Testis (tissue), 3 donors: ENCODE data around the gene PDE4B. TPM values are rescaled to one million over a fixed set of nuclear protein-coding genes. Genes with fewer than 3 reads are reported as not detected.
A peak's percentile ranks its signal among the peaks of the same experiment; 100 is the strongest.

Experiments
- DNase-seq: peaks from one replicate; pipeline ENCODE4 v3.0.0-alpha.2; 2019
- H3K27ac ChIP-seq, 2 donors: fragments of 200-600 bp; sonication (generic); one replicate each; pipeline ENCODE4 v1.5.1; 2019
- H3K27me3 ChIP-seq: fragments of 200-600 bp; sonication (generic); one replicate; pipeline ENCODE4 v1.5.1; 2019
- H3K36me3 ChIP-seq: fragments of 200-600 bp; sonication (generic); one replicate; pipeline ENCODE4 v1.5.1; 2017; ENCODE audit warnings: low read depth; ENCODE audit errors: missing control alignments
- H3K4me1 ChIP-seq: fragments of 200-600 bp; sonication (generic); one replicate; pipeline ENCODE4 v1.5.1; 2019
- H3K4me3 ChIP-seq, 2 donors: fragments of 200-600 bp; sonication (generic); one replicate each; pipeline ENCODE4 v1.5.1; 2017 to 2019
- H3K9me3 ChIP-seq: fragments of 200-600 bp; sonication (generic); one replicate; pipeline ENCODE4 v1.5.1; 2017
- CTCF ChIP-seq, 3 experiments: fragments of 450-650 bp in 2 of 3; fragments of 200-600 bp in 1 of 3; sonication (generic) in 1 of 3; IDR thresholded peaks; one replicate each; pipeline ENCODE4 v1.5.1; 2016 to 2019; ENCODE audit warnings: antibody characterized with exemption in 3 of 3, mild to moderate bottlenecking in 2 of 3, moderate library complexity in 1 of 3
- POLR2A ChIP-seq: fragments of 450-650 bp; IDR thresholded peaks from one replicate; pipeline ENCODE4 v1.6.1; 2017; ENCODE audit warnings: antibody characterized with exemption, mild to moderate bottlenecking, moderate library complexity
- WGBS, 2 donors: methylation state at CpG; one replicate each; pipeline ENCODE4 v1.1.5; 2018; 5-methylcytosine and 5-hydroxymethylcytosine counted together
- intact Hi-C: fragments of 100-400 bp; cut with DNase I; formaldehyde crosslinking; loops from one replicate; pipeline ENCODE4 v1.15.1; 2023; ENCODE audit warnings: low total_unique reads
- polyA plus RNA-seq: library from polyadenylated mRNA; stranded (reverse); fragments of 350-450 nt; fragmentation: Illumina TruSeq; extraction: RNeasy Lipid Tissue Mini Kit (QIAGEN cat#74804); gene quantifications from one replicate; pipeline ENCODE4 v1.2.3, GENCODE V29; 2014; ENCODE audit warnings: low read depth, low replicate concordance; ENCODE audit not compliant: insufficient read depth
- total RNA-seq, 2 donors: library from RNA; depleted of rRNA; stranded (reverse); fragments of >200 nt; gene quantifications; one replicate each; pipeline ENCODE4 v1.2.3, GENCODE V29; 2016

Gene PDE4B
- total and polyA plus RNA-seq, 3 donors from 2014 or later: 11.5 to 16.1 (median 12.4) TPM

- DNase-seq: no peak
- 79 to 85% methylated on average over 2 of the region's 2 CpGs for WGBS, 2 donors
- no peak for TF ChIP-seq CTCF (IDR thresholded peaks at IDR 0.05)
- Histone ChIP-seq H3K4me3 (no peak overlapping the region), H3K9me3 (no peaks in the 10 kb centered on the region), H3K27ac (no peak overlapping the region), H3K4me1 (peaks cover 11% of the 10 kb centered on the region), H3K27me3 (no peaks in the 10 kb centered on the region), H3K36me3 (no peaks in the 10 kb centered on the region)
- intact Hi-C loops: no loop called here
Measured at GRCh38 chr1:66364578-66365391, 572.1 kb downstream of the PDE4B start.

- no peak for DNase-seq
Measured at GRCh38 chr1:66365635-66366034, 572.9 kb downstream of the PDE4B start.

GRCh38 chr1:66366634-66367033, 573.9 kb downstream of the PDE4B start:
- TF ChIP-seq CTCF (IDR thresholded peaks at IDR 0.05) (no peak), POLR2A (no peak)
- H3K36me3 ChIP-seq: no peaks in the 10 kb centered on the region
- intact Hi-C loops: no loop called here
- no peak for DNase-seq
- H3K4me3 ChIP-seq: no peak overlapping the region
- H3K27ac ChIP-seq: peak overlapping the region in 1 of 2 donors; percentile 28
- peaks cover 17% of the 10 kb centered on the region for H3K4me1 ChIP-seq
- no peaks in the 10 kb centered on the region for H3K9me3 ChIP-seq
- no peaks in the 10 kb centered on the region for H3K27me3 ChIP-seq

More at GRCh38 chr1:66365635-66366034, 572.9 kb downstream of the PDE4B start:
- intact Hi-C loops: no loop called here
- peak overlapping the region in 1 of 2 donors; percentile 28 for H3K27ac ChIP-seq
- no peaks in the 10 kb centered on the region for H3K36me3 ChIP-seq
- peaks cover 11% of the 10 kb centered on the region for H3K4me1 ChIP-seq
- no peaks in the 10 kb centered on the region for H3K9me3 ChIP-seq
- H3K27me3 ChIP-seq: no peaks in the 10 kb centered on the region
- TF ChIP-seq CTCF (IDR thresholded peaks at IDR 0.05) (no peak), POLR2A (no peak)
- WGBS, 2 donors: 79 to 83% methylated on average over 3 of the region's 3 CpGs
- no peak overlapping the region for H3K4me3 ChIP-seq

GRCh38 chr1:66367369-66367768, 574.7 kb downstream of the PDE4B start:
- H3K9me3 ChIP-seq: no peaks in the 10 kb centered on the region
- intact Hi-C loops: no loop called here
- H3K27ac ChIP-seq: peak overlapping the region in 1 of 2 donors; percentile 37
- H3K4me3 ChIP-seq: no peak overlapping the region
- H3K27me3 ChIP-seq: no peaks in the 10 kb centered on the region
- TF ChIP-seq CTCF (IDR thresholded peaks at IDR 0.05): no peak
- TF ChIP-seq POLR2A: no peak
- DNase-seq: no peak
- no peaks in the 10 kb centered on the region for H3K36me3 ChIP-seq
- H3K4me1 ChIP-seq: peaks cover 21% of the 10 kb centered on the region

GRCh38 chr1:66368261-66368660, 575.6 kb downstream of the PDE4B start:
- peaks cover 21% of the 10 kb centered on the region for H3K4me1 ChIP-seq
- intact Hi-C loops: no loop called here
- no peaks in the 10 kb centered on the region for H3K9me3 ChIP-seq
- H3K36me3 ChIP-seq: no peaks in the 10 kb centered on the region
- H3K4me3 ChIP-seq: no peak overlapping the region
- no peaks in the 10 kb centered on the region for H3K27me3 ChIP-seq
- H3K27ac ChIP-seq: peak overlapping the region in 1 of 2 donors; percentile 37
- no peak for DNase-seq
- 59 to 61% methylated on average over 5 of the region's 5 CpGs for WGBS, 2 donors
- no peak for TF ChIP-seq POLR2A
- TF ChIP-seq CTCF (IDR thresholded peaks at IDR 0.05): no peak
